ENCODE data around the gene ZNF140. TPM values are rescaled to one million over a fixed set of nuclear protein-coding genes. Genes with fewer than 3 reads are reported as not detected.

ZNF140 gene
- total and polyA plus RNA-seq, 2 donors (not counting 3 experiments of a cell fraction or from before 2014, with no cell fraction given) = 8.9 to 11.9 TPM

DNA sequence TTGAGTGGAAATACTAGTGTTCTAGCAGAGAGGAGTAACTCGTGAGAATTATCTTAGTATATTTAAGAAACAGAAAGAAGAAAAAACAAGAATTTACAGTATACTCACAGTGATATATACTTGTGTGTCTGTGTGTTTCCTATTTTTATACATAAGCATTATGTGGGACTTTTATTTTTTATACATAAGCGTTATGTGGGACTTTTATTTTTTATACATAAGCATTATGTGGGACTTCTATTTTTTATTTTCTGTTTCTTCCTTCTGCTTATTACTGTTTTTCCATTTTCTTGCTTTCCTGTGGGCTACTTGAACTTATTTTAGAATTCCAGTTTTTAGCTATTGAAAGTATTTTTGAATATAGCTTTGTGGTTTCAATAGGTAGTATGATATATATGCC, 6.9 kb upstream of the ZNF140 start:
- Histone ChIP-seq H4K20me1 (replicated peaks; ENCODE audit: control insufficient read depth, extremely low read depth, insufficient read depth, low read length) (no peaks in the 10 kb centered on the region), H3K4me2 (ENCODE audit: insufficient read depth, low read length) (no peak overlapping the region), H2AFZ (ENCODE audit: low read depth, low read length) (no peak overlapping the region), H3K9me3 (replicated peaks; ENCODE audit: control insufficient read depth, insufficient read depth, low read length) (no peaks in the 10 kb centered on the region), H3K27me3 (ENCODE audit: control insufficient read depth in 2 of 2, insufficient read depth in 2 of 2, low read length in 2 of 2) (no peaks in the 10 kb centered on the region), H3K79me2 (ENCODE audit: control insufficient read depth, insufficient read depth, low read length) (no peaks in the 10 kb centered on the region), H3K9me1 (replicated peaks; ENCODE audit: control insufficient read depth, extremely low read depth, insufficient read depth, low read length) (no peaks in the 10 kb centered on the region), H3K9ac (replicated peaks; ENCODE audit: extremely low read depth, insufficient read depth, low read length) (no peak overlapping the region), H3K27ac (ENCODE audit: insufficient read depth, low read depth, low read length) (no peak overlapping the region), H3K4me3 (replicated peaks in 1 of 3; ENCODE audit: insufficient read depth in 1 of 3, low read depth in 1 of 3, low read length in 3 of 3) (no peak overlapping the region), H3K4me1 (ENCODE audit: control insufficient read depth, extremely low read depth, insufficient read depth, low read length) (no peaks in the 10 kb centered on the region), H3K36me3 (ENCODE audit: control insufficient read depth in 2 of 2, extremely low read depth in 1 of 2, insufficient read depth in 2 of 2, low read length in 2 of 2) (no peaks in the 10 kb centered on the region)
- CTCF ChIA-PET = no interaction called here
- TF ChIP-seq FOS (IDR thresholded peaks at IDR 0.05; ENCODE audit: borderline replicate concordance, insufficient read depth, low read length) (no peak), POLR2AphosphoS5 (IDR thresholded peaks at IDR 0.05; ENCODE audit: insufficient read depth, low read depth, low read length) (no peak), POLR2A (IDR thresholded peaks at IDR 0.05; ENCODE audit: low read depth, low read length) (no peak), JUN (IDR thresholded peaks at IDR 0.05; ENCODE audit: borderline replicate concordance, insufficient read depth, insufficient read length, low read depth) (no peak), EZH2 (IDR thresholded peaks at IDR 0.05; ENCODE audit: borderline replicate concordance, low read depth, low read length, severe bottlenecking) (no peak), GATA2 (IDR thresholded peaks at IDR 0.05; ENCODE audit: insufficient read depth, insufficient read length, low read depth, low read length) (no peak), MYC (IDR thresholded peaks at IDR 0.05; ENCODE audit: low read depth, low read length) (no peak)
- TF ChIP-seq, protein P1, sequence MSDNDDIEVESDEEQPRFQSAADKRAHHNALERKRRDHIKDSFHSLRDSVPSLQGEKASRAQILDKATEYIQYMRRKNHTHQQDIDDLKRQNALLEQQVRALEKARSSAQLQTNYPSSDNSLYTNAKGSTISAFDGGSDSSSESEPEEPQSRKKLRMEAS (IDR thresholded peaks at IDR 0.05; ENCODE audit: insufficient read depth, insufficient read length) = no peak
- TF ChIP-seq, protein P2, sequence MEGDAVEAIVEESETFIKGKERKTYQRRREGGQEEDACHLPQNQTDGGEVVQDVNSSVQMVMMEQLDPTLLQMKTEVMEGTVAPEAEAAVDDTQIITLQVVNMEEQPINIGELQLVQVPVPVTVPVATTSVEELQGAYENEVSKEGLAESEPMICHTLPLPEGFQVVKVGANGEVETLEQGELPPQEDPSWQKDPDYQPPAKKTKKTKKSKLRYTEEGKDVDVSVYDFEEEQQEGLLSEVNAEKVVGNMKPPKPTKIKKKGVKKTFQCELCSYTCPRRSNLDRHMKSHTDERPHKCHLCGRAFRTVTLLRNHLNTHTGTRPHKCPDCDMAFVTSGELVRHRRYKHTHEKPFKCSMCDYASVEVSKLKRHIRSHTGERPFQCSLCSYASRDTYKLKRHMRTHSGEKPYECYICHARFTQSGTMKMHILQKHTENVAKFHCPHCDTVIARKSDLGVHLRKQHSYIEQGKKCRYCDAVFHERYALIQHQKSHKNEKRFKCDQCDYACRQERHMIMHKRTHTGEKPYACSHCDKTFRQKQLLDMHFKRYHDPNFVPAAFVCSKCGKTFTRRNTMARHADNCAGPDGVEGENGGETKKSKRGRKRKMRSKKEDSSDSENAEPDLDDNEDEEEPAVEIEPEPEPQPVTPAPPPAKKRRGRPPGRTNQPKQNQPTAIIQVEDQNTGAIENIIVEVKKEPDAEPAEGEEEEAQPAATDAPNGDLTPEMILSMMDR (IDR thresholded peaks at IDR 0.05; ENCODE audit: extremely low read depth in 1 of 2, insufficient read depth in 1 of 2, low read depth in 1 of 2, low read length in 2 of 2) = no peak
- intact Hi-C loops (cut with micrococcal nuclease) (no loop called here), dilution Hi-C loops (cut with MboI; ENCODE audit: extremely low pct_ligation_motif_present, low sequenced_read_pairs) (no loop called here)
- DNase-seq (ENCODE audit: low read depth, low spot score) (no peak), FAIRE-seq (no peak)
- BruUV-seq (replicated peaks) = no TSS peak
- POLR2A ChIA-PET = no interaction called here

Measured in endothelial cell of umbilical vein (primary cell).